Measurements from ENCODE around the gene ANKS6. TPM values are rescaled to one million over a fixed set of nuclear protein-coding genes. Genes with fewer than 3 reads are reported as not detected.

ANKS6 gene
- total and polyA plus RNA-seq, 9 of the 15 experiments (the other 6 are each of a cell fraction or from before 2014, with no cell fraction given): 9.9 to 74.5 (median 36.9) TPM

DNA sequence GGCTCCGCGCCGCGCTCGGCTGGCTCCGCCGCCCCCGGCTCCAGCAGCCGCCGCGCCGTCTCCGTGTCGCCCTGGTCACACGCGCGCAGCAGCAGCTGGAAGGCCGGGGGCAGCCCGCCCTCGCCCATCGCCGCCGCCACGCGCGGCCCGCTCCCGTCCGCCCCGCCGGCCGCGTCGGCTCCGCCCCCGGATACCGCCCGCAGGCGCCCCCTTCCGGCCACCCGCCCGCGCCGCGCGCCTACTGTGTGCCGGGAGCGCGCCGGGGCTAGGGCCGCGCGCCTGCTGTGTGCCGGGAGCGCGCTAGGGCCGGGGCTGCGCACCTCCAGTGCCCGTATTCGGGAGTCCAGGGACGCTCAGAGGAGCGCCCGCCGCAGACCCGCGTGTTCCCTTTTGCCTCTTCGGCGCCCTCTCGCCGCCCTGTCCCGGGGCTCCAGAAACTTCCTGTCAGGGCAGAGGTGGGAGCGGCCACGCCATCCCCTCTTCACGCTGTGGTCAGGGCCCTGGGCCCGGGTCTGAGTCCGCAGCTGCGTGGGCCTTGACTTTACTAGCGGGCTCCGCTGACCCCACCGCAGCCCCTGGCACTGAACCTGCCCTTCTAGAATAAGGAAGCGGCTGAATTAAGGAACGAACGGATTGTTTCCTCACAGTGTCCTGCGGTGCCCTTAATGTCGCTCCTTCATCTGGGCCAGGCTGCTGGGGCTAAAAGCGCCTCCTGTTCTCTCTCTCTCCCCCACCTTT lies at the start of gene ANKS6 (continued):
- TF ChIP-seq, protein P1, sequence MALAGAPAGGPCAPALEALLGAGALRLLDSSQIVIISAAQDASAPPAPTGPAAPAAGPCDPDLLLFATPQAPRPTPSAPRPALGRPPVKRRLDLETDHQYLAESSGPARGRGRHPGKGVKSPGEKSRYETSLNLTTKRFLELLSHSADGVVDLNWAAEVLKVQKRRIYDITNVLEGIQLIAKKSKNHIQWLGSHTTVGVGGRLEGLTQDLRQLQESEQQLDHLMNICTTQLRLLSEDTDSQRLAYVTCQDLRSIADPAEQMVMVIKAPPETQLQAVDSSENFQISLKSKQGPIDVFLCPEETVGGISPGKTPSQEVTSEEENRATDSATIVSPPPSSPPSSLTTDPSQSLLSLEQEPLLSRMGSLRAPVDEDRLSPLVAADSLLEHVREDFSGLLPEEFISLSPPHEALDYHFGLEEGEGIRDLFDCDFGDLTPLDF (CRISPR knock-in tag; IDR thresholded peaks at IDR 0.05): no peak
- TF ChIP-seq THRAP3 (IDR thresholded peaks at IDR 0.05; ENCODE audit: borderline replicate concordance) (no peak), GABPA (tag; conservative IDR thresholded peaks at IDR 0.05; ENCODE audit: low read depth) (peak; percentile 86), RFX5 (IDR thresholded peaks at IDR 0.05; ENCODE audit: low read depth, low read length) (no peak), NONO (IDR thresholded peaks at IDR 0.05; ENCODE audit: low read depth in 2 of 2, low read length in 1 of 2) (peak in 1 of 2 experiments; percentile 77; a peak in 2 of 4 replicates), RBM22 (IDR thresholded peaks at IDR 0.05; ENCODE audit: low read depth, low read length, poor library complexity, severe bottlenecking) (no peak), ZBTB7A (IDR thresholded peaks at IDR 0.05; ENCODE audit: borderline replicate concordance, control insufficient read depth, low read depth, low read length) (no peak; the same call in 1 of the 2 replicates), U2AF2 (optimal IDR thresholded peaks at IDR 0.05; ENCODE audit: low read depth, low read length) (no peak), SIX5 (IDR thresholded peaks at IDR 0.05; ENCODE audit: borderline replicate concordance in 1 of 2, insufficient read depth in 1 of 2, low read depth in 1 of 2, low read length in 2 of 2) (no peak), ZNF134 (CRISPR knock-in tag; conservative IDR thresholded peaks at IDR 0.05) (no peak)
- TF ChIP-seq, protein P2, sequence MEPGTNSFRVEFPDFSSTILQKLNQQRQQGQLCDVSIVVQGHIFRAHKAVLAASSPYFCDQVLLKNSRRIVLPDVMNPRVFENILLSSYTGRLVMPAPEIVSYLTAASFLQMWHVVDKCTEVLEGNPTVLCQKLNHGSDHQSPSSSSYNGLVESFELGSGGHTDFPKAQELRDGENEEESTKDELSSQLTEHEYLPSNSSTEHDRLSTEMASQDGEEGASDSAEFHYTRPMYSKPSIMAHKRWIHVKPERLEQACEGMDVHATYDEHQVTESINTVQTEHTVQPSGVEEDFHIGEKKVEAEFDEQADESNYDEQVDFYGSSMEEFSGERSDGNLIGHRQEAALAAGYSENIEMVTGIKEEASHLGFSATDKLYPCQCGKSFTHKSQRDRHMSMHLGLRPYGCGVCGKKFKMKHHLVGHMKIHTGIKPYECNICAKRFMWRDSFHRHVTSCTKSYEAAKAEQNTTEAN (CRISPR knock-in tag; IDR thresholded peaks at IDR 0.05): no peak
- TF ChIP-seq, protein P3, sequence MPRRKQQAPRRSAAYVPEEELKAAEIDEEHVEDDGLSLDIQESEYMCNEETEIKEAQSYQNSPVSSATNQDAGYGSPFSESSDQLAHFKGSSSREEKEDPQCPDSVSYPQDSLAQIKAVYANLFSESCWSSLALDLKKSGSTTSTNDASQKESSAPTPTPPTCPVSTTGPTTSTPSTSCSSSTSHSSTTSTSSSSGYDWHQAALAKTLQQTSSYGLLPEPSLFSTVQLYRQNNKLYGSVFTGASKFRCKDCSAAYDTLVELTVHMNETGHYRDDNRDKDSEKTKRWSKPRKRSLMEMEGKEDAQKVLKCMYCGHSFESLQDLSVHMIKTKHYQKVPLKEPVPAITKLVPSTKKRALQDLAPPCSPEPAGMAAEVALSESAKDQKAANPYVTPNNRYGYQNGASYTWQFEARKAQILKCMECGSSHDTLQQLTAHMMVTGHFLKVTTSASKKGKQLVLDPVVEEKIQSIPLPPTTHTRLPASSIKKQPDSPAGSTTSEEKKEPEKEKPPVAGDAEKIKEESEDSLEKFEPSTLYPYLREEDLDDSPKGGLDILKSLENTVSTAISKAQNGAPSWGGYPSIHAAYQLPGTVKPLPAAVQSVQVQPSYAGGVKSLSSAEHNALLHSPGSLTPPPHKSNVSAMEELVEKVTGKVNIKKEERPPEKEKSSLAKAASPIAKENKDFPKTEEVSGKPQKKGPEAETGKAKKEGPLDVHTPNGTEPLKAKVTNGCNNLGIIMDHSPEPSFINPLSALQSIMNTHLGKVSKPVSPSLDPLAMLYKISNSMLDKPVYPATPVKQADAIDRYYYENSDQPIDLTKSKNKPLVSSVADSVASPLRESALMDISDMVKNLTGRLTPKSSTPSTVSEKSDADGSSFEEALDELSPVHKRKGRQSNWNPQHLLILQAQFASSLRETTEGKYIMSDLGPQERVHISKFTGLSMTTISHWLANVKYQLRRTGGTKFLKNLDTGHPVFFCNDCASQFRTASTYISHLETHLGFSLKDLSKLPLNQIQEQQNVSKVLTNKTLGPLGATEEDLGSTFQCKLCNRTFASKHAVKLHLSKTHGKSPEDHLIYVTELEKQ (CRISPR knock-in tag; IDR thresholded peaks at IDR 0.05): no peak
- TF ChIP-seq, protein P4, sequence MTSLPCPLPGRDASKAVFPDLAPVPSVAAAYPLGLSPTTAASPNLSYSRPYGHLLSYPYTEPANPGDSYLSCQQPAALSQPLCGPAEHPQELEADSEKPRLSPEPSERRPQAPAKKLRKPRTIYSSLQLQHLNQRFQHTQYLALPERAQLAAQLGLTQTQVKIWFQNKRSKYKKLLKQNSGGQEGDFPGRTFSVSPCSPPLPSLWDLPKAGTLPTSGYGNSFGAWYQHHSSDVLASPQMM (CRISPR knock-in tag; IDR thresholded peaks at IDR 0.05): no peak
- TF ChIP-seq, protein P5, sequence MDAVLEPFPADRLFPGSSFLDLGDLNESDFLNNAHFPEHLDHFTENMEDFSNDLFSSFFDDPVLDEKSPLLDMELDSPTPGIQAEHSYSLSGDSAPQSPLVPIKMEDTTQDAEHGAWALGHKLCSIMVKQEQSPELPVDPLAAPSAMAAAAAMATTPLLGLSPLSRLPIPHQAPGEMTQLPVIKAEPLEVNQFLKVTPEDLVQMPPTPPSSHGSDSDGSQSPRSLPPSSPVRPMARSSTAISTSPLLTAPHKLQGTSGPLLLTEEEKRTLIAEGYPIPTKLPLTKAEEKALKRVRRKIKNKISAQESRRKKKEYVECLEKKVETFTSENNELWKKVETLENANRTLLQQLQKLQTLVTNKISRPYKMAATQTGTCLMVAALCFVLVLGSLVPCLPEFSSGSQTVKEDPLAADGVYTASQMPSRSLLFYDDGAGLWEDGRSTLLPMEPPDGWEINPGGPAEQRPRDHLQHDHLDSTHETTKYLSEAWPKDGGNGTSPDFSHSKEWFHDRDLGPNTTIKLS (IDR thresholded peaks at IDR 0.05; ENCODE audit: borderline replicate concordance, low read depth): no peak
- TF ChIP-seq, protein P6, sequence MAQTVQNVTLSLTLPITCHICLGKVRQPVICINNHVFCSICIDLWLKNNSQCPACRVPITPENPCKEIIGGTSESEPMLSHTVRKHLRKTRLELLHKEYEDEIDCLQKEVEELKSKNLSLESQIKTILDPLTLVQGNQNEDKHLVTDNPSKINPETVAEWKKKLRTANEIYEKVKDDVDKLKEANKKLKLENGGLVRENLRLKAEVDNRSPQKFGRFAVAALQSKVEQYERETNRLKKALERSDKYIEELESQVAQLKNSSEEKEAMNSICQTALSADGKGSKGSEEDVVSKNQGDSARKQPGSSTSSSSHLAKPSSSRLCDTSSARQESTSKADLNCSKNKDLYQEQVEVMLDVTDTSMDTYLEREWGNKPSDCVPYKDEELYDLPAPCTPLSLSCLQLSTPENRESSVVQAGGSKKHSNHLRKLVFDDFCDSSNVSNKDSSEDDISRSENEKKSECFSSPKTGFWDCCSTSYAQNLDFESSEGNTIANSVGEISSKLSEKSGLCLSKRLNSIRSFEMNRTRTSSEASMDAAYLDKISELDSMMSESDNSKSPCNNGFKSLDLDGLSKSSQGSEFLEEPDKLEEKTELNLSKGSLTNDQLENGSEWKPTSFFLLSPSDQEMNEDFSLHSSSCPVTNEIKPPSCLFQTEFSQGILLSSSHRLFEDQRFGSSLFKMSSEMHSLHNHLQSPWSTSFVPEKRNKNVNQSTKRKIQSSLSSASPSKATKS (CRISPR knock-in tag; IDR thresholded peaks at IDR 0.05): no peak

Data from K562 (cell line).